ENCODE results near the gene KIF1A. TPM values are rescaled to one million over a fixed set of nuclear protein-coding genes. Genes with fewer than 3 reads are reported as not detected.
"Not testable (repeated sequence)": the region's sequence is repeated elsewhere in the genome, so short reads cannot be mapped to it uniquely, and the experiment has no call there.

KIF1A gene
- total RNA-seq, 1 donor from 2014 or later = 0.42 TPM

DNA sequence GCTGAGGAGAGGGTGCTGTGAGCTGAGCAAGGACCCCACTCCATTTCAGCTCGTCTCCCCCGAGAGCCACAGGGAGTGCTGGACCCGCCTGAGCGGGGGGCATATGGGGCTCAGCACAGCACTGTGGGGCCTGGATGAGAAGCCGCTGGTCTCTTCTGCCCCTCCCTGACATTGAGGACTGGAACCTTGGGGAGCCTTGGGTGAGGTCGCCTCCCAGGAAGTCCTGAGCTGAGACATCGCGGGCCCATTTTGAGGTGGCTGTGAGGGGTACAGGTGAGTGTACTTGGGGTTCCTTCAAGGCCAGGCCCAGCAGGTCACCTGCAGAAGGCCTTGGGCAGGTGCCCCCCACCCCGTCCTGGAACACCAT, 131.5 kb downstream of the KIF1A start:
- intact Hi-C loops (cut with micrococcal nuclease) = no loop called here

DNA sequence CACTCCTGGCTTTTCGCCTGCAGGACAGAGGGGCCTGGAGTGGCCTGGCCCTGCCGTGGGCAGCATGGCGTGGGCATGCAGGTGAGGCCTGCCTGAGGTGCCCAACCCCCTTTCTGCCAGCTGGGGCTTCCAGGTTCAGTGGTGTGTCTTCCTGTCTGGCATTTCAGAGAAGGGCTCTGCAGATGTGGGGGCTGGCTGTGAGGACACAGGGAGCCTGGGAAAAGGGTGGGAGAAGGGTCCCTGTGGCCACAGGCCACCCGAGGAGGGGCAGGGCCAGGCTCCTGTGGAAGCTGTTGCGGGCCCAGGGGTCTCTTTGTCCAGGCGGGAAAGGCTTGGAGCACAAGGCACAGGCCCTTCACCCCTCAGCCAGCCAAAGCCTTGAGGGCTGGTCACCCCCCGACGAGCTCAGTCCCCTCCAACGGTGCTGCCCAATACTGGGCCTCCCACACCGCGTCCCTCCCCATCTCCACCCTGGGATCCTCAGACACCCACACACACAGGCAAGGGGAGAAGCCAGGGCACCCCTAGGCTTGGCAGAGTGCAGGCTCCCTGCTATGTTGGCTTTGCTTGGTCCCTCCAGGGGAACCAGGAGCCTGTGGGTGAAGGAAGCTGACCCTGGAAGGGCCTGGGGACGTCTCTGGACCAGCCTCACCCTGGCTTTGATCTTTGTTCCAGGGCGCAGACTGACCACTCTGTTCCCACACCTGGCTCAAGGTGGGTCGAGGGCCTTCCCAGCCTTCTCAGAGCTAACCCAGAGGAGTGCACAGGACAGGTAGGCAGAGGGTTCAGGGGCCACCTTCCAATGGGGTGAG, 132.1 kb downstream of the KIF1A start:
- intact Hi-C loops (cut with micrococcal nuclease) = no loop called here

DNA sequence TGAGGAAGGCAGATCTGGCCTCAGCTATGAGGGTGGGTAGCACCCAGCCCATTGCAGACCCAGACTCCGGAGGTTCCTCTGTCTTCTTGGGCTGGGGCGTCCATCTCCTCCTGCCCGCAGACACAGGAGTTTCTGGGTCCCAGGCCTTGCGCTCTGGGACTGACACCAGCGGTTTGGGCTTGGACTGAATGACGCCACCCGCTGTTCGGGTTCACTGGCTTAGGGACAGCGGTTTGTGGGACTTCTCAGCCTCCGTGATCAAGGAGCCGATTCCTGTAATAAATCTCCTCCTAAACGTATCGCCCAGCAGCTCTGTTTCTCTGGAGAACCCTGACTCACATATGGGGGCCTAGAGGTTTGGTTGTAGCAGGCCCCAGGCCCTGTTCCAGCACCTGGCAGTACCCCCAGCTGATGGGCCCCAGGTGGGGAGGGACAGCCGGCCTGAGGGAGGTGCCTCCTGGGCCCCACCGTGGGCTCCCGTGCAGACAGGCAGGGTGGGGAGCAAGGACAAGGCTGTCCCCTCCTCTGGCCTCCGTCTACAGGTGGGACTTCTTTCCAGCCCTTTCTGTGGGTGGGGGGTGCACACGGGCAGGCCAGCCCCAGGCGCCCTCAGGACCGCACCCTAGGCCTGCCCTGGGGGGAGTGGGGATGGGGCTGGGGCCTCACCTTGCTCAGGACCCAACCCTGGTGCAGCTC, 132.8 kb downstream of the KIF1A start:
- intact Hi-C loops (cut with micrococcal nuclease) = no loop called here

- intact Hi-C loops (cut with micrococcal nuclease) = no loop called here
These were observed 133.6 kb downstream of the KIF1A start for GRCh38 chr2:240686460-240686859.

- intact Hi-C loops (cut with micrococcal nuclease) = no loop called here
These were observed 134.1 kb downstream of the KIF1A start for GRCh38 chr2:240685771-240686371.

GRCh38 chr2:240683980-240684728, 135.9 kb downstream of the KIF1A start:
- intact Hi-C loops (cut with micrococcal nuclease) = not testable (repeated sequence)

DNA sequence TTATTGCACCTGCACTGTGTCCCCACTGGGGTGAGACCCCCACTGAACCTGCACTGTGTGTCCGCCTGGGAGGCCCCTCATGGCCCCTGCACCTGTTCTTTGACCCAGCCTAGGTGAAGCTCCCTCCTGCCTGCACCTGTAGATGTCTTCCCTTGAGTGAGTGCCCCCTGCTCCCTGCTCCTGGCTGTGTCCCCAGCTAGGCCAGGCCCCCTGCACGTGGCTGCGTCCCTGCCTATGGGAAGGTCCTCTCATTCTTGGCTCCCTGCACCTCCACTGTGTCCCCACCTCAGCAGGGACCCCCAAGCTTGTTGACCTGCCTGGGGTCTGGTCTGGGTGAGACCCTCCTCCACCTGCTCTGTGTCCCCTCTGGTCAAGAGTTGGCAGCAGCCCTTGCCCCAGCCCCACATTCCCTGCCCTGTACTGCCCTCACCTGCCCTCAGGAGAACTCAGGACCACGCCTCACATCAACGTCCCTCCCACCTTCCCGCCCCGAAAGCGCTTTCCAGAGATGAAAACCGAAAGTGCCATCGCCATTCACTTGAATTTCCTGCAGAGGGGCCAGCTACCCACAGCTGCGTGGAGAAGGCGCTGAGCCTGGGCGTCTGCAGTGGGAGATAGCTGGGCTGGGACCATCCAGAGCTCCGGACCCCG, 136.6 kb downstream of the KIF1A start:
- intact Hi-C loops (cut with micrococcal nuclease) = not testable (repeated sequence)

GRCh38 chr2:240682431-240683224, 137.4 kb downstream of the KIF1A start, which contains the start of gene AQP12B:
TSS of gene AQP12B (minus strand) at chr2:240682885. CDS start at chr2:240682837, 48 bp downstream.
- intact Hi-C loops (cut with micrococcal nuclease) = not testable (repeated sequence)

GRCh38 chr2:240680185-240680584, 139.8 kb downstream of the KIF1A start:
- intact Hi-C loops (cut with micrococcal nuclease) = not testable (repeated sequence)

DNA sequence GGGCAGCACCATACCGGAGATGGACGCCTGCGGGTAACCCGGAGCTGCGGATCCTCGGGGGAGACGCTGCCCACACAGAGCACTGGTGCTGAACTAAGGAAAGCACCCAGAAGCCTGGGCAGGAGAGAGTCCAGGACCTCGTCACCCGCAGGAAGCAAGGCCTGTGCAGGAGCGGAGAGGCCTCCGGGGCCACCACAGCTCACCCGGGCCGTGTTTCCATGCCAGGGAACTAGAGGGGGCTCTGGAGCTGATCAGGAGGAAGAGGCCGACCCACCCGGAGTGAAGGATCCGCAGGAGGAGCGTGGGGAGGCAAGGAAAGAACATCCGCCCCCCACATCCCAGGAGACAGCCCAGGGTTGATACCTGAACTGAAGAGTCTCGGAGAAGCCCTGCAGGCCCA, 141.1 kb downstream of the KIF1A start:
- intact Hi-C loops (cut with micrococcal nuclease) = not testable (repeated sequence)

DNA sequence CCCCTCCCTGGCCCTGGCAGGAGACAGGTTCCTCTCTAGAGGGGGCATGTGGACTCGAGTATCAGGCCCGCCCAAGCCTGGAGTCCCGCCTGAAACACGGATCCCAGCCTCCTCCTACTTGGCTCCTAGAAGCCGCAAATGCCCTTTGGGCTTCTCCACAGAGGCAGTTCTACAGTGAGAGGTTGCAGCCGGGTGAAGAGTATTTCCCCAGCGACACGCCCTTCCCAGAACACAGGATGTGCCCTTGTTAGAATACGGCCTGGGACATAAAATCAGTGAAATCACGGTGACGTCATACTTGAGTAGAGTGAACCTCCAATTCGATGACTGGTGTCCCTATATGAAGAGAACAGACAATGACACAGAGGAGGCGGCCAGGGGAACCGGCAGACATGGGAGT, 142.0 kb downstream of the KIF1A start:
- intact Hi-C loops (cut with micrococcal nuclease) = not testable (repeated sequence)

GRCh38 chr2:240675345-240675744, 144.7 kb downstream of the KIF1A start:
- intact Hi-C loops (cut with micrococcal nuclease) = not testable (repeated sequence)

GRCh38 chr2:240674461-240675184, 145.4 kb downstream of the KIF1A start:
- intact Hi-C loops (cut with micrococcal nuclease) = not testable (repeated sequence)

DNA sequence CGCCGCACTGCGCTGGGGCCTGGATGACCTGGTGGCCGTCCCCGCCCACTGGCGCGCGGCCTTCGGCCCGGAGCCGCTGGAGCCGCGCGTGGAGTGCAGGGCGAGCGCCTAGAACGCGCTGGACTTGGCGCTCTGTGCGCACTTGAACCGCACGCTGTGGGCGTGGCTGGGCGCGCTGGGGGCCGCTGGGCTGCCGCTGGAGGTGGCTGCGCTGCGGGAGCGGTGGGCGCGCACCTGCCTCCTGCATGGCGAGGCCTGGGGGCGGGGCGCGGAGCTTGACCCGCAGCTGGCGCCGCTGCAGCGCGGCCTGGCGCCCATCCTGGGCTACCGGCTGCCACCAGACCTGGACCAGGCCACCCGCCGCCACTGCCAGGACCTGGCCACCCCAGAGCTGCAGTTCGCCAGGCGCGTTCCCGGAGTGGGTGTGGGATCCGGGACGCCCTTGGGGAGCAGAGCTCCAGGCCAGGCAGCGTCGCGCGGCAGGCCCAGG, 147.3 kb downstream of the KIF1A start:
- intact Hi-C loops (cut with micrococcal nuclease) = no loop called here

- intact Hi-C loops (cut with micrococcal nuclease) = no loop called here
These were observed 147.8 kb downstream of the KIF1A start for GRCh38 chr2:240672076-240672700.

GRCh38 chr2:240670950-240671349, 149.1 kb downstream of the KIF1A start:
- intact Hi-C loops (cut with micrococcal nuclease) = no loop called here

DNA sequence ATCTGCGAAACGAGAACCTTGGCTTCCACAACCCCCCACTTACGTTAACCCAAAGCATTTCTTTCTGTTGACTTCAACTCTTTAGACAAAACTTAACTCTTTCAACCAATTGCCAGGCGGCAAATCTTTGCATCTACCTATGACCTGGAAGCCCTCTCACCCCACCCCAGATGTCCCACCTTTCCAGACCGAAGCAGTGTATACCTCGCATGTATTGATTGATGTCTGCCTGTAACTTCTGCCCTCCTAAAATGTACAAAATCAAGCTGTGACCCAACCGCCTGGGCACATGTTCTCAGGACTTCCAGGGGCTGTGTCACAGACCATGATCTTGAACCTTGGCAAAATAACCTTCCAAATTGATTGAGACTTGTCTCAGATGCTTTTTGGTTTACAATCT, 149.6 kb downstream of the KIF1A start:
- intact Hi-C loops (cut with micrococcal nuclease) = no loop called here

DNA sequence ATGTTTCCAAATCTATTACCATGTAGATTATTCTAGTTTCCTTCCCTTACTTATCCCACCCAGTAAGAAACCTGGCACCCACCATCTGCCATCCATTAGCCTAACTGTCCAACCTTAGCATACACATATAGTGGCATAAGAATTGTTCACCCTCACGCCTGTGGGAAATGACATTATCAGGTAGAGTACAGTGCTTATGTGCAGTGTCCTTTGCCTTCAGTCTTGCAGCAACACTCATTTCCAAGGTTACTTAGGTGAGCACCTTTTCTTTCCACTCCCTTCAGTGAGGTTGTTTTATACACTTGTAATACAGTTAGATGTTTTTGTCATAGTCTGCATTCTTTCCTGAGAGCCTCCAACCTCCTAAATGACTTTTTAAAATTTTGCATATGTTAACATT, 155.4 kb downstream of the KIF1A start:
- intact Hi-C loops (cut with micrococcal nuclease) = no loop called here

Data from T-helper 1 cell treated with Interleukin-12 subunit alpha and Interleukin-12 subunit beta and Interleukin-4 antibody, amounts not matched to agents 30 ng/mL and 1 ng/mL, for 36 hours (primary cell).